ENCODE data around the gene REEP5. TPM values are rescaled to one million over a fixed set of nuclear protein-coding genes. Genes with fewer than 3 reads are reported as not detected.

REEP5 gene
- total and polyA plus RNA-seq, 2 of the 8 experiments (the other 6 are each of a cell fraction or from before 2014, with no cell fraction given), result 58.3 to 94.3 TPM

GRCh38 chr5:112886975-112887374 is 35.1 kb downstream of the REEP5 start (continued):
- TF ChIP-seq USF2 (IDR thresholded peaks at IDR 0.05; ENCODE audit: low read length) (no peak), SP4 (IDR thresholded peaks at IDR 0.05; ENCODE audit: low read length) (no peak)
